OCI-LY3 (cell line): ENCODE measurements around the gene CNNM2.
"Not testable (repeated sequence)": the region's sequence is repeated elsewhere in the genome, so short reads cannot be mapped to it uniquely, and the experiment has no call there.

ENCODE experiments used
- EZH2phosphoT487 ChIP-seq: fragments of 200-600 bp; shearing (Covaris generic); IDR thresholded peaks from 2 replicates; pipeline ENCODE4 v1.6.1; 2018; ENCODE audit warnings: antibody characterized with exemption, mixed run types, low read depth
- TF ChIP-seq, protein P1 (sequence below): fragments of 200-600, 300-600 bp; sonication (generic); IDR thresholded peaks from 2 replicates; pipeline ENCODE4 v1.5.1; 2014; ENCODE audit warnings: antibody characterized with exemption, low read length, low read depth

DNA sequence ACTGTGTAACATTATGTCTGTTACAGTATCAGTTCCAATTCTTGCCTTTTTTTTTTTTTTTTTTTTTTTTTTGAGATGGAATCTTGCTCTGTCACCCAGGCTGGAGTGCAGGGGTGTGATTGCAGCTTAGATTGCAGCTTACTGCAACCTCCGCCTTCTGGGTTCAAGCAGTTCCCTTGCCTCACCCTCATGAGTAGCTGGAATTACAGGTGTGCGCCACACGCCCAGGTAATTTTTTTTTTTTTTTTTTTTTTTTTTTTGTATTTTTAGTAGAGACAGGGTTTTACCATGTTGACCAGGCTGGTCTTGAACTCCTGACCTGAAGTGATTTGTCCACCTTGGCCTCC lies 58.3 kb downstream of the CNNM2 start:
- TF ChIP-seq EZH2phosphoT487: not testable (repeated sequence)
- TF ChIP-seq, protein P1, sequence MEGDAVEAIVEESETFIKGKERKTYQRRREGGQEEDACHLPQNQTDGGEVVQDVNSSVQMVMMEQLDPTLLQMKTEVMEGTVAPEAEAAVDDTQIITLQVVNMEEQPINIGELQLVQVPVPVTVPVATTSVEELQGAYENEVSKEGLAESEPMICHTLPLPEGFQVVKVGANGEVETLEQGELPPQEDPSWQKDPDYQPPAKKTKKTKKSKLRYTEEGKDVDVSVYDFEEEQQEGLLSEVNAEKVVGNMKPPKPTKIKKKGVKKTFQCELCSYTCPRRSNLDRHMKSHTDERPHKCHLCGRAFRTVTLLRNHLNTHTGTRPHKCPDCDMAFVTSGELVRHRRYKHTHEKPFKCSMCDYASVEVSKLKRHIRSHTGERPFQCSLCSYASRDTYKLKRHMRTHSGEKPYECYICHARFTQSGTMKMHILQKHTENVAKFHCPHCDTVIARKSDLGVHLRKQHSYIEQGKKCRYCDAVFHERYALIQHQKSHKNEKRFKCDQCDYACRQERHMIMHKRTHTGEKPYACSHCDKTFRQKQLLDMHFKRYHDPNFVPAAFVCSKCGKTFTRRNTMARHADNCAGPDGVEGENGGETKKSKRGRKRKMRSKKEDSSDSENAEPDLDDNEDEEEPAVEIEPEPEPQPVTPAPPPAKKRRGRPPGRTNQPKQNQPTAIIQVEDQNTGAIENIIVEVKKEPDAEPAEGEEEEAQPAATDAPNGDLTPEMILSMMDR: not testable (repeated sequence)
